HCT116 (cell line): ENCODE measurements around the gene DZIP3. TPM values are rescaled to one million over a fixed set of nuclear protein-coding genes. Genes with fewer than 3 reads are reported as not detected.

Experiments
- ATAC-seq: fragments of 200-7000 bp; cut with Tn5 transposase; 2 replicates; pipeline ENCODE4 v1.9.1; 2020; ENCODE audit warnings: mild to moderate bottlenecking, moderate library complexity
- BruUV-seq: library from RNA; stranded (reverse); fragments of 400-500 nt; replicated peaks from 2 replicates; lab custom pipeline; 2021; lab: Mats Ljungman, UMichigan
- CTCF ChIA-PET: fragments of 300-600 bp; sonication (Branson Sonifier 250); formaldehyde crosslinking; loops from one replicate; lab custom pipeline; 2021; ENCODE audit warnings: antibody characterized with exemption; lab: Charles Lee
- POLR2A ChIA-PET: fragments of 300-600, 350-600 bp; sonication (Branson Sonifier 250); formaldehyde crosslinking; loops from one replicate; lab custom pipeline; 2021; ENCODE audit warnings: antibody characterized with exemption; lab: Charles Lee
- RAD21 ChIA-PET, 2 experiments: fragments of 300-600 bp; sonication (Branson Sonifier 250); formaldehyde crosslinking; loops; one replicate each; lab custom pipeline; 2023; ENCODE audit warnings: low total read pairs in 2 of 2; ENCODE audit not compliant: uncharacterized antibody in 2 of 2, unreplicated experiment in 2 of 2, low non-redundant PET in 1 of 2; lab: Charles Lee
- DNase-seq: peaks from one replicate; pipeline ENCODE4 v3.0.0-alpha.2; 2010; ENCODE audit warnings: low read depth, low spot score
- H2AFZ ChIP-seq: fragments of 200-600 bp; shearing (Covaris generic), sonication (generic); 2 replicates; pipeline ENCODE4 v1.6.1; 2017; ENCODE audit warnings: low read depth, mixed run types, mixed read lengths, antibody characterized with exemption, low read length; ENCODE audit not compliant: poor library complexity, severe bottlenecking
- H3K27ac ChIP-seq: 2 replicates; pipeline ENCODE4 v1.5.1; 2012; ENCODE audit warnings: low read depth, low read length
- H3K27me3 ChIP-seq: fragments of 200-600 bp; sonication (generic); 2 replicates; pipeline ENCODE4 v1.6.1; 2016; ENCODE audit warnings: mixed run types, low read length, mixed read lengths; ENCODE audit not compliant: insufficient read depth
- H3K36me3 ChIP-seq, 2 experiments: fragments of 200-500 bp in 1 of 2; fragments of 200-600 bp in 1 of 2; sonication (Bioruptor generic) in 1 of 2; sonication (generic) in 1 of 2; 2 replicates each; pipeline versions ENCODE4 v1.5.1 to v1.6.1; 2014 to 2016; ENCODE audit warnings: low read length in 2 of 2, inconsistent platforms in 1 of 2, mixed read lengths in 1 of 2, mixed run types in 1 of 2; ENCODE audit not compliant: insufficient read depth in 2 of 2, control insufficient read depth in 1 of 2
- H3K4me1 ChIP-seq, 2 experiments: fragments of 200-600 bp in 1 of 2; sonication (generic) in 1 of 2; 2 replicates each; pipeline versions ENCODE4 v1.5.1 to v1.6.1; 2012 to 2017; ENCODE audit warnings: low read length in 2 of 2, inconsistent platforms in 1 of 2, mild to moderate bottlenecking in 1 of 2, mixed read lengths in 1 of 2, mixed run types in 1 of 2, moderate library complexity in 1 of 2; ENCODE audit not compliant: insufficient read depth in 2 of 2, control insufficient read depth in 1 of 2
- H3K4me2 ChIP-seq: fragments of 200-600 bp; sonication (generic); 2 replicates; pipeline ENCODE4 v1.6.1; 2017; ENCODE audit warnings: mixed run types, low read length, mixed read lengths
- H3K4me3 ChIP-seq, 2 experiments: fragments of 200-600 bp in 1 of 2; sonication (generic) in 1 of 2; replicated peaks in 1 of 2; 2 replicates each; pipeline ENCODE4 v1.5.1; 2011 to 2016; ENCODE audit warnings: low read length in 2 of 2, control low read depth in 1 of 2, low read depth in 1 of 2, mild to moderate bottlenecking in 1 of 2, mixed read lengths in 1 of 2, mixed run types in 1 of 2
- H3K79me2 ChIP-seq: fragments of 200-600 bp; sonication (generic); 2 replicates; pipeline ENCODE4 v1.6.1; 2017; ENCODE audit warnings: mild to moderate bottlenecking, mixed run types, low read length, moderate library complexity, mixed read lengths; ENCODE audit not compliant: insufficient read depth
- H3K9ac ChIP-seq: fragments of 200-600 bp; sonication (generic); 2 replicates; pipeline ENCODE4 v1.6.1; 2016; ENCODE audit warnings: low read length, mixed read lengths
- H3K9me2 ChIP-seq: fragments of 200-600 bp; sonication (generic), shearing (Covaris generic); 2 replicates; pipeline ENCODE4 v1.6.1; 2017; ENCODE audit warnings: mixed run types, mild to moderate bottlenecking, moderate library complexity; ENCODE audit not compliant: insufficient read depth
- H3K9me3 ChIP-seq, 2 experiments: fragments of 200-500 bp in 1 of 2; fragments of 200-600 bp in 1 of 2; sonication (Bioruptor generic) in 1 of 2; sonication (generic) in 1 of 2; 2 replicates each; pipeline ENCODE4 v1.6.1; 2014 to 2017; ENCODE audit warnings: low read length in 2 of 2, mixed read lengths in 2 of 2, inconsistent platforms in 1 of 2, low read depth in 1 of 2, mild to moderate bottlenecking in 1 of 2, mixed run types in 1 of 2, moderate library complexity in 1 of 2; ENCODE audit not compliant: control insufficient read depth in 1 of 2, insufficient read depth in 1 of 2
- H4K20me1 ChIP-seq: fragments of 200-600 bp; sonication (generic), shearing (Covaris generic); 2 replicates; pipeline ENCODE4 v1.6.1; 2017; ENCODE audit warnings: mixed run types, mild to moderate bottlenecking, moderate library complexity; ENCODE audit not compliant: insufficient read depth
- CBX3 ChIP-seq: IDR thresholded peaks from 2 replicates; pipeline ENCODE4 v1.6.1; 2012; ENCODE audit warnings: low read depth
- CEBPB ChIP-seq: IDR thresholded peaks from 2 replicates; pipeline ENCODE4 v1.6.1; 2012; ENCODE audit warnings: low read depth
- FOSL1 ChIP-seq: IDR thresholded peaks from 2 replicates; pipeline ENCODE4 v1.6.1; 2012; ENCODE audit warnings: low read depth
- SP1 ChIP-seq: IDR thresholded peaks from 2 replicates; pipeline ENCODE4 v1.6.1; 2012; ENCODE audit warnings: low read depth
- ZFX ChIP-seq: fragments of 450-650 bp; IDR thresholded peaks from 2 replicates; pipeline ENCODE4 v1.6.1; 2017
- ZNF274 ChIP-seq: fragments of 200-500 bp; sonication (Bioruptor generic); IDR thresholded peaks from 2 replicates; pipeline ENCODE4 v1.6.1; 2014; ENCODE audit warnings: mild to moderate bottlenecking, low read depth, low read length, inconsistent platforms
- intact Hi-C: fragments of 100-400 bp; cut with micrococcal nuclease; formaldehyde crosslinking; loops from 2 replicates; pipeline ENCODE4 v1.10.0; 2022
- total RNA-seq: library from RNA; stranded (reverse); gene quantifications from one replicate; pipeline ENCODE4 v1.2.1, GENCODE V29; 2021; ENCODE audit not compliant: unreplicated experiment
- TF ChIP-seq, protein P1 (sequence below): IDR thresholded peaks from 2 replicates; pipeline ENCODE4 v1.6.1; 2011; ENCODE audit warnings: mild to moderate bottlenecking, low read length, moderate library complexity; ENCODE audit not compliant: insufficient replicate concordance; ENCODE audit errors: extremely low read depth
- TF ChIP-seq, protein P2 (sequence below): IDR thresholded peaks from 2 replicates; pipeline ENCODE4 v1.6.1; 2012; ENCODE audit warnings: low read depth

DZIP3 gene
- total RNA-seq, 1 experiment from 2014 or later: 19.4 TPM

DNA sequence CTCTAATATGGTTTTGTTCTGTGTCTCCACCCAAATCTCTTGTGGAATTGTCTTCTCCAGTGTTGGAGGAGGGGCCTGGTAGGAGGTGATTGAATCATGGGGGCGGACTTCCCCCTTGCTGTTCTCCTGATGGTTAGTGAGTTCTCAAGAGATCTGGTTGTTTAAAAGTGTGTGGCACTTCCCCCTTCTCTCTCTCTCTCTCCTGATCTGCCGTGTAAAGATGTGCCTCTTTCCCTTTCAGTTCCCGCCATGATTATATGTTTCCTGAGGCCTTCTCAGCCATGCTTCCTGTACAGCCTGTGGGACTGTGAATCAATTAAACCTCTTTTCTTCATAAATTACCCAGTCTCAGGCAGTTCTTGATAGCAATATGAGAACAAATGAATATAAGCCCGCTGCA lies 134.6 kb downstream of the DZIP3 start (continued):
- TF ChIP-seq ZFX: no peak
- no peak for TF ChIP-seq CBX3
- TF ChIP-seq, protein P1, sequence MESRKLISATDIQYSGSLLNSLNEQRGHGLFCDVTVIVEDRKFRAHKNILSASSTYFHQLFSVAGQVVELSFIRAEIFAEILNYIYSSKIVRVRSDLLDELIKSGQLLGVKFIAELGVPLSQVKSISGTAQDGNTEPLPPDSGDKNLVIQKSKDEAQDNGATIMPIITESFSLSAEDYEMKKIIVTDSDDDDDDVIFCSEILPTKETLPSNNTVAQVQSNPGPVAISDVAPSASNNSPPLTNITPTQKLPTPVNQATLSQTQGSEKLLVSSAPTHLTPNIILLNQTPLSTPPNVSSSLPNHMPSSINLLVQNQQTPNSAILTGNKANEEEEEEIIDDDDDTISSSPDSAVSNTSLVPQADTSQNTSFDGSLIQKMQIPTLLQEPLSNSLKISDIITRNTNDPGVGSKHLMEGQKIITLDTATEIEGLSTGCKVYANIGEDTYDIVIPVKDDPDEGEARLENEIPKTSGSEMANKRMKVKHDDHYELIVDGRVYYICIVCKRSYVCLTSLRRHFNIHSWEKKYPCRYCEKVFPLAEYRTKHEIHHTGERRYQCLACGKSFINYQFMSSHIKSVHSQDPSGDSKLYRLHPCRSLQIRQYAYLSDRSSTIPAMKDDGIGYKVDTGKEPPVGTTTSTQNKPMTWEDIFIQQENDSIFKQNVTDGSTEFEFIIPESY: no peak
- TF ChIP-seq, protein P2, sequence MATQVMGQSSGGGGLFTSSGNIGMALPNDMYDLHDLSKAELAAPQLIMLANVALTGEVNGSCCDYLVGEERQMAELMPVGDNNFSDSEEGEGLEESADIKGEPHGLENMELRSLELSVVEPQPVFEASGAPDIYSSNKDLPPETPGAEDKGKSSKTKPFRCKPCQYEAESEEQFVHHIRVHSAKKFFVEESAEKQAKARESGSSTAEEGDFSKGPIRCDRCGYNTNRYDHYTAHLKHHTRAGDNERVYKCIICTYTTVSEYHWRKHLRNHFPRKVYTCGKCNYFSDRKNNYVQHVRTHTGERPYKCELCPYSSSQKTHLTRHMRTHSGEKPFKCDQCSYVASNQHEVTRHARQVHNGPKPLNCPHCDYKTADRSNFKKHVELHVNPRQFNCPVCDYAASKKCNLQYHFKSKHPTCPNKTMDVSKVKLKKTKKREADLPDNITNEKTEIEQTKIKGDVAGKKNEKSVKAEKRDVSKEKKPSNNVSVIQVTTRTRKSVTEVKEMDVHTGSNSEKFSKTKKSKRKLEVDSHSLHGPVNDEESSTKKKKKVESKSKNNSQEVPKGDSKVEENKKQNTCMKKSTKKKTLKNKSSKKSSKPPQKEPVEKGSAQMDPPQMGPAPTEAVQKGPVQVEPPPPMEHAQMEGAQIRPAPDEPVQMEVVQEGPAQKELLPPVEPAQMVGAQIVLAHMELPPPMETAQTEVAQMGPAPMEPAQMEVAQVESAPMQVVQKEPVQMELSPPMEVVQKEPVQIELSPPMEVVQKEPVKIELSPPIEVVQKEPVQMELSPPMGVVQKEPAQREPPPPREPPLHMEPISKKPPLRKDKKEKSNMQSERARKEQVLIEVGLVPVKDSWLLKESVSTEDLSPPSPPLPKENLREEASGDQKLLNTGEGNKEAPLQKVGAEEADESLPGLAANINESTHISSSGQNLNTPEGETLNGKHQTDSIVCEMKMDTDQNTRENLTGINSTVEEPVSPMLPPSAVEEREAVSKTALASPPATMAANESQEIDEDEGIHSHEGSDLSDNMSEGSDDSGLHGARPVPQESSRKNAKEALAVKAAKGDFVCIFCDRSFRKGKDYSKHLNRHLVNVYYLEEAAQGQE: no peak
- no peak for TF ChIP-seq SP1
- TF ChIP-seq CEBPB: no peak

DNA sequence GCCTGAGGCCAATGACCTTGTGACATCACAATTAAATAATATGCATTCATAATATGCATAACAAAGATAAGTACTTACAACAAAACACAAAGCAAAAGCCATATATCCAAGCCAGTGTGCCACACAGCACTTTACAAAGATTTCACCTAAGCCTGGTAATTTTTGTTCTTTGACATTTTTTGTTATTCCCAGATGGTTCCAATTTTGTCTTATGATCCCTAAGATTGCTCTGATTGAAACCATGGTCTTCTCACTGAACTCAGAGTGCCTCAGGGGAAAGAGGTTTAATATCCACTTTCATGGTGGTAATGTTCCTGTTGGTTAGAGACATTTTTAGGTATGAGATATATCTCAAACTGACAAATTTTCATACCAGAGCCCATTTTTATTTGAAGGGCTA lies 138.6 kb downstream of the DZIP3 start:
- ATAC-seq (no peak), DNase-seq (no peak)
- H3K9me3 ChIP-seq: no peaks in the 10 kb centered on the region
- no peaks in the 10 kb centered on the region for H3K4me1 ChIP-seq
- TF ChIP-seq FOSL1 (no peak), ZNF274 (no peak)
- TF ChIP-seq, protein P1: no peak
- H3K9me2 ChIP-seq: no peaks in the 10 kb centered on the region
- POLR2A ChIA-PET: no interaction called here
- H3K79me2 ChIP-seq: no peaks in the 10 kb centered on the region
- no TSS peak for BruUV-seq
- H4K20me1 ChIP-seq: no peaks in the 10 kb centered on the region
- H3K4me2 ChIP-seq: no peak overlapping the region
- H3K27me3 ChIP-seq: no peaks in the 10 kb centered on the region
- RAD21 ChIA-PET: no interaction called here
- CTCF ChIA-PET: no interaction called here
- H3K27ac ChIP-seq: no peak overlapping the region
- no peak overlapping the region for H2AFZ ChIP-seq
- no peaks in the 10 kb centered on the region for H3K36me3 ChIP-seq
- intact Hi-C loops: no loop called here
- H3K4me3 ChIP-seq: no peak overlapping the region
- no peak overlapping the region for H3K9ac ChIP-seq
